Esophagus squamous epithelium (tissue), 4 donors: ENCODE results near the gene GNB1L.

Experiments used
- CTCF ChIP-seq, 6 experiments: fragments of 450-650 bp in 4 of 6; fragments of 200-600 bp in 2 of 6; sonication (generic) in 2 of 6; IDR thresholded peaks; one replicate each; pipeline ENCODE4 v1.5.1; 2016 to 2019; ENCODE audit warnings: antibody characterized with exemption in 6 of 6, mild to moderate bottlenecking in 4 of 6, moderate library complexity in 4 of 6
- POLR2A ChIP-seq, 4 donors: fragments of 450-650 bp; IDR thresholded peaks; one replicate each; pipeline ENCODE4 v1.6.1; 2017; ENCODE audit warnings: antibody characterized with exemption in 4 of 4, mild to moderate bottlenecking in 4 of 4, moderate library complexity in 3 of 4

DNA sequence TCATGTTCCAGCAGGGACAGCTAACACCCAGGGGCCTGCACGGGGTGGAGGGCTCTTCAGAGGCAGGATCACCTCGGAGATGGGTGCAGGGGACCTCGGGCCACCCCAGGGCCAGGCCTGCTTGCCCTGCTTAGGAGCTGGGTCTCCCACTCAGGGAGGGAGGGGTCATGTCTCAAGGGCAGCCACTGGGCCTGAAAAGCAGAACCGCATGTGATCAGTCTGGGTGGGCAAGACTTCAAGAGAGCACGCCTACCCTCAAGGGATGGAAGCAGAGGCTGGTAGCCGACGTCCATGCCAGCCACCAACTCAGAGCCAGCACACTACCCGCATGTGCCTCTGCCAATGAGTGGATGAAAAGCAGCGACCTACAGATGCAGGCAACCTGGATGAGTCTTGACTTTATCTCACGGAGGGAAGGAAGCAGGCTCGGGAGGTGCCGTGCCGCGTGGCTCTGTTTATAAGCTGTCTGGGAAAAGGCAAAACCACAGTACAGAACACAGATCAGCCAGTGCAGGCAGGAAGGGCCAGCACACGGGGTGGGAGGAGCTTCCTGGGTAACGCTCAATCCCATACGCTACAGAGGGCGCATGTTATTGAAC is 78.1 kb downstream of the GNB1L start:
- no peak for TF ChIP-seq CTCF (IDR thresholded peaks at IDR 0.05)
- no peak for TF ChIP-seq POLR2A (IDR thresholded peaks at IDR 0.05)
